D721Med (cell line): ENCODE measurements around the gene AKT2.
A peak's percentile ranks its signal among the peaks of the same experiment; 100 is the strongest.
"Not testable (repeated sequence)": the region's sequence is repeated elsewhere in the genome, so short reads cannot be mapped to it uniquely, and the experiment has no call there.

Experiments used
- DNase-seq: peaks from one replicate; pipeline ENCODE4 v3.0.0; 2011; ENCODE audit warnings: low spot score; ENCODE audit not compliant: insufficient read length
- FAIRE-seq: peaks from 2 replicates; lab custom pipeline; 2011; peaks lifted over from hg19 to GRCh38; lab: Jason Lieb, UNC
- TF ChIP-seq, protein P1 (sequence below): IDR thresholded peaks from 2 replicates; pipeline ENCODE4 v1.5.1; 2012; ENCODE audit warnings: mild to moderate bottlenecking, control low read depth; ENCODE audit not compliant: insufficient read depth; ENCODE audit errors: missing control alignments

The AKT2 gene

DNA sequence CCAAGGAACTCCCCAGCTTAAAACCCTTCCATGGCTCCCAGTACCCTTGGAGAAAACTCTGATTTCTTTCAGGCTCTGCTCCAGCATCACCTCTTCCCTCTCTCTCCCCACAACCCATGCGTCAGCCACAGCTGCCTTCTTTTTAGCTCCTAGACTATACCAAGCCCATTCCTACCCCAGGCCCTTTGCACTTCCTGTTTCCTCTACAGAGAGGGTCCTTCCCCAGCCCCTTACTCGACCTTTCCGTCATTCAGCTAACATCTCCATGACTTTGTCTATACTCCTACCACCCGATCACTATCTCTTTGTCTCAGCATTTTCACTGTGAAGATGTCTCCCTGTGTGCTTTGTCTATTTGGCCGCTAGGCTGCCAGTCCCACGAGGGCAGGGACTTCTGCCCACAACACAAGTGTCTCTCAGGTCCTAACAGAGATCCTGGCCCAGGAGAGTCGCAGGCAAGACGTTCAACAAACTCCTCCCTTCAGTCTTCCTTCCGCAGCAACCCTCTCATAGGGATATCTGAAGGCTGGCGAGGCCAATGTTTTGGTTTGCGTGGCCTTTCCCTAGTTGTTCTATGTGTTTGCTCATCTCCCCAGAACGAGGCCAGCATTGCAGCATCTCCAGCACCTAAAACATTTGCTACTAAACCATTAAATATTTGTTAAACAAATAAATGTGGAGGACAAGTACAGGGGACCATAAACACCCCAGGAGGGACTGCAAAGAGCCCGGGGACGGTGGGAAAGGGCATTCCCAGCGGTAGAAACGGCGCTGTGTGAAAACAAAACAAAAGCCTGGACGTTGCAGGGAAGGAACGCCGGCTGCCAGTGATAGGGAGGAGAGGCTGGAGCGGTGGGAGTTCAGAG, 59.5 kb downstream of the AKT2 start:
- no peak for DNase-seq
- TF ChIP-seq, protein P1, sequence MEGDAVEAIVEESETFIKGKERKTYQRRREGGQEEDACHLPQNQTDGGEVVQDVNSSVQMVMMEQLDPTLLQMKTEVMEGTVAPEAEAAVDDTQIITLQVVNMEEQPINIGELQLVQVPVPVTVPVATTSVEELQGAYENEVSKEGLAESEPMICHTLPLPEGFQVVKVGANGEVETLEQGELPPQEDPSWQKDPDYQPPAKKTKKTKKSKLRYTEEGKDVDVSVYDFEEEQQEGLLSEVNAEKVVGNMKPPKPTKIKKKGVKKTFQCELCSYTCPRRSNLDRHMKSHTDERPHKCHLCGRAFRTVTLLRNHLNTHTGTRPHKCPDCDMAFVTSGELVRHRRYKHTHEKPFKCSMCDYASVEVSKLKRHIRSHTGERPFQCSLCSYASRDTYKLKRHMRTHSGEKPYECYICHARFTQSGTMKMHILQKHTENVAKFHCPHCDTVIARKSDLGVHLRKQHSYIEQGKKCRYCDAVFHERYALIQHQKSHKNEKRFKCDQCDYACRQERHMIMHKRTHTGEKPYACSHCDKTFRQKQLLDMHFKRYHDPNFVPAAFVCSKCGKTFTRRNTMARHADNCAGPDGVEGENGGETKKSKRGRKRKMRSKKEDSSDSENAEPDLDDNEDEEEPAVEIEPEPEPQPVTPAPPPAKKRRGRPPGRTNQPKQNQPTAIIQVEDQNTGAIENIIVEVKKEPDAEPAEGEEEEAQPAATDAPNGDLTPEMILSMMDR = no peak
- FAIRE-seq = no peak

- DNase-seq = no peak
- FAIRE-seq = no peak
- TF ChIP-seq, protein P1 = no peak
Observed at GRCh38 chr19:40224342-40225150, 60.6 kb downstream of the AKT2 start.

GRCh38 chr19:40223135-40223822, 61.9 kb downstream of the AKT2 start:
- no peak for DNase-seq
- TF ChIP-seq, protein P1 = no peak

DNA sequence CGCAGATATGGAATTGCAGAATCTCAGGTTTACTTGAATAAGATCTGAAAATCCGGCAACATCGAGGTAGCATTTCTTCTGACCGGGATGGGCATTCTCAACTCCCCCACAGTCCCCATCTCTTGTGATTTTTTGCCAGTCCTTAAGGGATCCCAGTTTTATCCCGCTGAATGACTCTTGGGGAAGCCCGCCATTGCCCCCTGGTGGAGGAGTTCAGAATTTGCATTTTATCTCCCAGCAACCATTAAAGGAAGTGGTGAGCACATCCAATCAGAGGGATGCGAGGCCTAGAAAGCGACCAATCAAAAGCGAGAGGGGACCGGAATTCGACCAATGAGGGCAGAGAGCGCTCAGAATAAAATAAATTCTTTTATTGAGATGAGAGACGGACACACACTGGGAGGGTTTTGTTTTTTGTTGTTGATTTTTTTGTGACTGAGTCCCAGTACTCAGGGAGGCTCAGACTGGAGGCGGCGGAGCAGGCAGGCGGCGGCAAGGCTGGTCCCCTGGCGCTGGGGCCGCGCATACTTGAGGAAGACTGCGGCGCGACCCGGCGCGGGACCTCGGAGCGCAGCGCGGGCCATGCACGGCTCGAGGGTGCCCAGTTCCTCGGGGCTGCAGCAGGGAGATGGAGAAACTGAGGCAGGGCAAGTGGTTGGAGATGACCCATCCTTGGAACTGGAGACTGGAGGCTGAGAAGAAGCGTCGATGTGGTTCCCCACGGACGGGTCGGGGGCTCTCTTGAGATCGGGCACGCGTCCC, 63.1 kb downstream of the AKT2 start:
- DNase-seq (peak; percentile 99), FAIRE-seq (no peak)
- TF ChIP-seq, protein P1 = peak; percentile 66

More at GRCh38 chr19:40223135-40223822, 61.9 kb downstream of the AKT2 start:
- FAIRE-seq = no peak

- DNase-seq (no peak), FAIRE-seq (no peak)
- TF ChIP-seq, protein P1 = no peak
Observed at GRCh38 chr19:40220674-40221073, 64.5 kb downstream of the AKT2 start.

DNA sequence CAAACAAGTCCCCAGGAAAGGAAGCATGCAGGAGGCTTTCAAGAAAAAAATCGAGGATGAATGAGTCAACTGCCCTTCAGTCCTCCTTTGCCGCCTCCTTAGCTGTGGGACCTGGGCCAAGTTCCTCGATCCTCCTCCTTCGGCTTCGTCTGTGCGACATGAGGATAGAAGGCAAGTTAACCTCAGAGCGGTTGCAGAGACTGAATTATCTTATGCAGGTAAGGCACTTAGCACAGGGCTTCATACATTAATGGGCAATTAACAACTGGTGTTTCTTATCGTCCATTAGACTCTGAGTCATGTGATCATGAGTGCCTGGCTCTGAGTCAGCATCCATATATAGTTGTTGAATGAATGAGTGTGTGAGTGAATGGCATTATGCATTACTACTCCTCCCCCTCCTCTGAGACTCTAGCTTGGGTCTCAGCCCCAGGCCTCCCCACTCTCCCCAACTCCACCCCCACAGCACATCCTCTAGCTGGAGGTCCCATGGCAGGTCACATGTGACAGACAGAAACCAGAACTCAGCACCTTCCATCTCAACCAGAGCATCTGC, 65.3 kb downstream of the AKT2 start:
- DNase-seq (no peak), FAIRE-seq (no peak)
- TF ChIP-seq, protein P1 = no peak

DNA sequence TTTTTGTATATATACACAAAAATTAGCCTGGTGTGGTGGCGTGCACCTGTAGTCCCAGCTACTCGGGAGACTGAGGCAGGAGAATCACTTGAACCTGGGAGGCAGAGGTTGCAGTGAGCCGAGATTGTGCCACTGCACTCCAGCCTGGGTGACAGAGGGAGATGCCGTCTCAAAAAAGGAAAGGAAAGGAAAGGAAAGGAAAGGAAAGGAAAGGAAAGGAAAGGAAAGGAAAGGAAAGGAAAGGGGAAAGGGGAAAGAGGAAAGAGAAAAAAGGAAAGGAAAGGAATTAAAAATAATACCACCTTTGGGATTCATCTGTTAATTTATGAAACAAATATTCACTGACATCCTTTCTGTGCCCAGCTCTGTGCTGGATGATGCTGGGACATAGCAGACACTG, 66.1 kb downstream of the AKT2 start:
- not testable (repeated sequence) for DNase-seq, FAIRE-seq
